Measurements from ENCODE around the gene CFAP97.

Gene CFAP97

DNA sequence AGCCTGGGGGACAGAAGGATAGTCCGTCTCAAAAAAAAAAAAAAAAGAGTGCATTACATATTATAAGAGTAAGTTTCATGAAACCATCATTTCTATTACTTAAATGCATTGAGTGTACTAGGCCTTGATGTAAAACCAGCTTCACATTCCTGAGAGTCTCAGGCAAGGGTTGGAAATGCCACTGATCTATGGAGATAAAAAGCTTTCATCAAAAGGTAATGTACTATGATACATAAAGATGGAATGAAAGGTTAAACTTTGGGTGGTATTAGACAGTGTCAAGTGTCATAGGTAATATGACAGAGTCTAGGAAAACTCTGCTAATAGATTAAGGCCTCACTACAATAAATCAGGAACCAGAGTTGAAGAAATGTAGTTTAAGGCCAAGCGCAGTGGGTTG is 7.4 kb downstream of the CFAP97 start:
- DNase-seq = no peak

DNA sequence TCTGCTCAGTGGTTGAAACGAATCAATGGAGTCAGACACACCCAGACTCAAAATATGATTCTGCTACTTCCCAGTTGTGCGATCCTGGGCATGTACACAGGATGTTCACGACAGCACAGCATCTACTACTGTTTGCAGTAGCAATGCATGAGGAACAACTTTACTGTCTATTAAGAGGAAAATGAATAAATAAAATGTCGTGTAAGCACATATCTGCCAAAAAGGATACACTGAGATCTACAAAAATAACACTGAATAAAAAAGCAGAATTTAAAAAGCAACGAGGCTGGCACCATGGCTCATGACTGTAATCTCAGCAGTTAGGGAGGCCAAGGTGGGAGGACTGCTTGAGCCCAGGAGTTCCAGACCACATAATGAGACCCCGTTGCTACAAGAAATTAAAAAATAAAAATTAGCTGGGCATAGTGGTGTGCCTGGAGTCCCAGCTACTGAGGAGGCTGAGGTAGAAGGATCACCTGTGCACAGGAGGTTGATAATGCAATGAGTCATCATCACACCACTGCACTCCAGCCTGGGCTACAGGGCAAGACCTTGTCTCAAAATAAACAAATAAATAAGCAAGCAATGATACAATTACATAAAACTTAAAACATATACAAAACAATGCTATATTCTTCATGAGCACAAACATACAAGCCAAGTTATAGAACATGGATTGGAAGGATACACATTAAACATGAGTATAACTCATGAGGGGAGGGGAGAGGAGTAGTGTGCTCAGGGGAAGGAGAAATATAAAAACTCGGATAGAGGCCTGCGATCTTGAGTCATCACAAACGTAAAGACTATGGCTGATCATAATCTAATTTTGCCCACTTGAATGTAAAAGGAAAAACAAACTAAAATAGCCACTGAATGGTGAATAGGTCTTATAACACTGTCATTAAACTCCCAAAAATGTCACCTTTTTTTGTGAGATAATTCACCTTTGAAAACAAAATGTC is 8.6 kb downstream of the CFAP97 start:
- no peak for DNase-seq

DNA sequence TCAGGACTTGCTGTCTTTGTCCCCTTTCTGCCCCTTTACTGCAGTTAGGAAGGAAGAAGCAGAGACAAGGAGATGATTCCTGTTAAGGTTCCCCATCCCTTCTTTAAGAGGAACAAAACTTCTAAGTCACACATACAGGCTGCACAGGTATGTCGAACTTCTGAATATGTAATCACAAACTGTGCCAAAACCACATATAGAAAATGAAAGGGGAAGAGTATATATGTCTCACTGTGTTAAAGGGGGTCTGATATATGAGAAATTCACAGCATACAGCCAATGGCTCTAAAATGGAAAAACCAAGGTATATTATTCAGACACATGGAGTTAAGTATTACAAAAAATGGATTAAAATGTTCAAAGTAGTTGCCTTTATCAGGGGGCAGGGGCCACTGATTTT is 11.7 kb downstream of the CFAP97 start:
- DNase-seq = no peak

DNA sequence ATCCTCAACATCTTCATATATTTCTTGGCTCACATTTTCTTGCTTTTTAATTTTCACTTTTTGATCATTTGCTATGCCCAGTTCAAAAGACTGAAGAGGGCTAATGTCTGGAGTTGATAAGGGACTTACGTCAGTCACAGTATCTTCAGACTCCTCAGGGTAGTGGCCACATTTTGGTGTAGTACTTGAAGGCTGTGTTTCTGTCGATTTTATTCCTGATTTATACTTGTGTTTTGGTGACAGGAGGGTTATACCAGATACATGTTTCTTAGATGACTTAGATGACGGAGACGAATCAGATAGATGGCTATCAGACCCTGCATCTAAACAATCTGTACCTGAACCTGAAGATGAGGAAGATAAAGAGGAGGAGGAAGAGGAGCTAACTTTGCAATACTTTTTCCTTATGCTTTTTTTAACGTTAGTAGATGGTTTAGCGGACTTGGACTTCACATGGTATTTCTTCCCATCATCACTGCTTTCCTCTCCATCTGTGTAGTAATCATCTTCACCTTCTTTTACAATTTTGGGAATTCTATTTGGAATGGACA is 13.4 kb downstream of the CFAP97 start:
- no peak for DNase-seq

DNA sequence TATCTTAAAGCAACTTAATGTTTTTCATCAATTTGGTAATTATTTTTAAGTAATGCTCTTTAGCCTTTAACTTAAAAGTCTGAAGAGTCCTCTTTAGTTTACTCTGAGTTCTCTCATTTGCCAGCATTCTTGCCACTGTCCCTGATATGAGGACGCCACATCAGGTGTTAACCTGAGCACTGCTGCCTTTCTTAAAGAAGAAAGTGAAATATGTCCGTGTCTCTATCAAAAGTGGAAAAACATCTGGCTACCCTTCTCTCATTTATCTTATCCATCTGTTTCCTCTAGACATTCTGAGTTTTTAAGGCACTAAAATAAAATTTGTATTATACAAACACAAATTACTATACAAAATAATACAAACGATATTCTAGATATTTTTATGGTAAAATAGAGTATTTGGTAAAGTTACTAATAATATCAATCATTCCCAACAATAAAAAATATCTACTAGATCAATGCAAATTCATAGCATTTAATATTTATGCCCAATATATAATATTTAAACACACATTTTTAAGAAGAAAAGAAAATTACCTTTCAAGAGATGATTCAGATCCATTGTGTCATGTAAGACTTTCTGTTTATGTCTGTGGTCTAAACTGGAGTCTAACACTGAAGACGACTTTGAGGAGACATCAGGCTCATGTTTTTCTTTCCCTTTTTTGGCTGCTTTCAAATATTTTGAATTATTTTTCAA is 14.0 kb downstream of the CFAP97 start:
- no peak for DNase-seq

DNA sequence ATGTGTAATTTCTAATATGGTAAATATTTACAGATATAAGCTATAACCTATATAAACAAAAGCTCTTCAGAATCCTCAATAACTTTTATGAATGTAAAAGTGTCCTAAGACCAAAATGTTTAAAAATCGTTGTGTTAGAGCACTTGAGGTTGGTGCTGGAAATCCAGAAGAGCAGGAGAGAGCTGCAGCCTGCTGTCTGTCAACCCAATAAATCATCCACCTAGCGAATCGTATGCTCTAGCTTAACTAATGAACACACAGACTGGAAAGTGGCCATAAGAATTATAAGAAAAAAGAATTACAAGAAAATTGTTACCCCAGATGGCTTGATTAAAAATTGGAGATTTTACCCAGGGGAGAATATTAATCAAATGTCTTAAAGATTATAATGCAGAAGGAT is 17.0 kb downstream of the CFAP97 start:
- DNase-seq = no peak

DNA sequence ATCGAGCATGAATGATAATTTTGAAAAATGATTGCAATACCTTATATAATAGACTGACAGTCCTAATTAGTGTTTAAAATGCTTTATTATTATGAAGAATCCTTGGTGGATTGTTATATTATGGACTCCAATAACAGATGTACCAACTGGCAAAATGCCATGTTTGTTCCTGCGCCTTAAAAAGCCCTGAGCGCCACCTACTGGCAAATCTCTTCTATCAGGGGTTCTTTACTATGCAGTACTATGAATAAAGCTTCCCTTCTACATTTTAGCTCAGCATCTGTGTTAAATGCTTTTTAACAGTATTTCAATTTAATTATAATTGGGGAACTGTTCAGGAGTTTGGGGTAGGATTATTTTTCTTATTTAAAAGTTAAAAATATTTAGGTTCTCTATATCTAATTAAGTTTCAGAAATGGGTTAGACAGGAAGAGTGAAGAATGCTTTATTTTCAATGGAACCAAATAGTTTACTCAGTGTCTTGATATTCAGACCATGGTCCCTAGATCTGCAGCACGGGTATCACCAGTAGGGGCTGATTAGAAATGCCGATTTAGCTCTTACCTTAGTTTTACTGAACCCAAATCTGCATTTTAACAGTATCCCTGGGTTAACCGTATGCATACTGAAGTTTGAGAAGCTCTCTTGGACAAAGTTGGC is 20.0 kb downstream of the CFAP97 start:
- DNase-seq = peak; percentile 87 to 88

DNA sequence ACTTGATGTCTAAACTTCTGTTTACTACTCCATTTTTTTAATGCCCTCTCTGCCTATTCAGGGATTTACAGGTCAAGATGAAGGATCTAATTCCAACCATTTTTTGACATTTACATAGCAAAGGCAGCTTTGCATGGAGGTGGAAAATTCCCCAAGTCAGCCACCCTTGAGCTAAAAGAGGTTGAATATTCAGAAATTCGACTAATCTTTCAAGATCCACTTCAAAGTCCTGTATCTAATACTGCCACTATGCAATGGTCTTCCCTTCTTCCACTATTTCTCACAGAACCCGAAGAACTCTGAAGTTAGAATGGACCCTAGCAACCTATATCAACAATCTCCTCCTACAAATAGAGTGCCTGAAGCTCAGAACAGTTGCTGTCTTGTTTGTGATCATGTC is 21.6 kb downstream of the CFAP97 start:
- DNase-seq = no peak

DNA sequence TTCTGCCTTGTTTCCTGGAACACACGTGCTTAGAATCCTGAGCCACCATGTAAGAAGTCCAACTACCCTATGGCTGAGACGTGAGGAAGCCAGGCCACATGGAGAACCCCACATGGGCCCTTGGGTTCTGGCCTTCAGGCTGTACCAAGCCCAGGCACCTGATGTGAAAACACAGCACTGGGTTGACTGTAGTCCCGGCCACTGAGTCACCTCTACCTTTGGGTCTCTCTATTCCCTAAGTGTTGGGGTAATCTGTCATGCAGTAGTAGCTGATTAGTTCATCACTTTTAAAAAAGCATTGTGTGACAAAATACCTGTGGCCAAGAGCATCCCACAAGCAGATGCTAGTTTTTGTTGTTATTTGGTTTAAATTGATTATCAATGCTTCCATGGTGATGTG is 24.3 kb downstream of the CFAP97 start:
- DNase-seq = no peak

DNA sequence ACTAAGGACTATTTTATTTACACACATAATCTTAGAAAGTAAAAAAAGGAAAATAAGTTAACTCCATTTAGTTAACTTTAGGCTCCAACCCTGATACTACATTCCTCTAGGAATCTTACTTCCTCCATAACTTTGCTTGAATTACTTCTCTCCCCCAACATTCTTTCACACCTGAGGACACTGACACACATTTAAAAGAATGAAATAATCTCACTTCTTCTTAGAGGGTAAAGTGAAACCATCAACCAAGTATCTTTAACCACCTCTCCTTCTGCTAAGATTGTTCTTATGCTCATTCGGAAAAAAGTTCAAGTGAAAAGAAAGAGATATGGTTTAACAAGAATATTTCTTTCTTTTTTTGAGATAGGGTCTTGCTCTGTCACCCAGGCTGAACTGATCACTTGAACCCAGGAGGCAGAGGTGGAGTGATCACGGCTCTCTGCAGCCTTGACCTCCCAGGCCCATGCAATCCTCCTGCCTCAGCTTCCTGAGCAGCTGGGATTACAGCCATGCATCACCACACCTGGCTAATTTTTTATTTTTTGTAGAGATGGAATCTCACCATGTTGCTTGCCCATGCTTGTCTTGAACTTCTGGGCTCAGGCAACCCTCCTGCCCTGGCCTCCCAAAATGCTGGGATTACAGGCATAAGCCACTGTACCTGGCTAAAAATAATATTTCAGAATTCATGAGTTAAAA is 32.3 kb downstream of the CFAP97 start:
- no peak for DNase-seq

DNA sequence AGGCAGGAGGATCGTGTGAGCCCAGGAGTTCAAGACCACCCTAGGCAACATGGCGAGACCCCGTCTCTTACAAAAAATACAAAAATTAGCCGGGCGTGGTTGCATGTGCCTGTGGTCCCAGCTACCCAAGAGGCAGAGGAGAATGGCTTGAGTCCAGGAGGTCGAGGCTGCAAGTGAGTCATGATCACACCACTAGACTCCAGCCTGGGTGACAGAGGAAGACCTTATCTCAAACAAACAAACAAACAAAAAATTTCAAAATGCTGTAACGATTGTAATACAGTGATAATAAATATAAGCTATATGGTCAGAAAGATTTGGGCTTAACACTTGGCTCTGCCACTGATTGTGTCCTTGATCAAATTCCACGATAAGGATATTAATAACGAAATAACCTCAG is 36.6 kb downstream of the CFAP97 start:
- DNase-seq = peak in 1 of 2 donors; percentile 7

DNA sequence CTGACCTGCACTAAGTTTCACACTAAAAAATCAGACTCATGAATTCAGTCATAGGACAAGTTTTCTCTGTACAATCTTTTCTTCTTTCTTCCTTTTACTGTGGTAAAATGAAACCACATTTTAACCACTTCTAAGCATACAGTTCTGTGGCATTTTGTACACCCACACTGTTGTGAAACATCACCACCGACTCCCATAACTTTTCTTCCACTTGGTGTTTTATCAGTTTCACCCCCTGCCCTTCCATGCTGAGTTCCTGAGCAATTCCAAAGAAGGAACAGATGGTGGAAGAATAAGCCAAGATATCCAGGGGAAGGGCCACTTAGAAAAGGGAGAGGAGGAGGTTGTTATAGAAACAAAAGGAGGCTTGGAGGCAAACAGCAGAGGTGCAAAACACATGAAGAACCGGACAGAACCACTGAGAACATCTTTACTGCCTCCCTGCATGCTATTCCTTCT is 38.2 kb downstream of the CFAP97 start:
- DNase-seq = peak; percentile 12 to 14

DNA sequence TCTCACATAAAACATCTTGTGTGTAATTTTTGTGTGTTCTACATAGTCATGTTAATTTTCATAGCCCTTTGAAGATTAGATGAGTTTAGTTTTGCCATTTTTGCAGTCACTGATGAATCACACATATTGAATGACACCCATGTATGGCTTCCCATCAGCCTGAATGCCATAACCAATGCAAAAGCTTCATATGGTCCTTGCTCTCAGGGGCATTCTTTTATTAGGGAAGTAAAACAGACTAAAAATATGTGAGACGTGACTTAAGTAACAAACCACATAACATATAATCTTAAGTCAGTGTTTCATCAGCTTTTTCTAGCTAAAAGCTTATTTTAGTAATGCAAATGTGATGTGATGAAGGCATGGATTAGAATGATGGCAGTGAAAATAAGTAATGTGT is 52.5 kb downstream of the CFAP97 start:
- no peak for DNase-seq

DNA sequence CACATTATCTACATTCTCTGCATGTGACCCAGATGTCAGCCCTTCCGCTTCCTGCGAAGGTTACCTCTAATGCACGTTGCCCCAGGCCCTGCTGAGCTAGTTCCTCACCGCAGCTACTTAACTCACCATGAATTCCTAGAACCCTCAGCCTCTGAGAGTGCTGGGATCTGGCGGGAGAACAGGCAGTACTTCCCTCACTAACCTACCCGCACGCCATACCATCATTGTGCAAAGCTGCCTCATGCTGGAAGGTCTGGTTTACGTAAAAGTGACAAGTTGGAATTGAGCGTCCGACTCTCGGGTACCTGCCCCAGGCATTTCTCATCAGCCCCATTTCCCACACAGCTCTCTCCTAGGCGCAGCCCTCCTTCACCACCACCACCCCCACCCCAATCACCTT is 54.4 kb downstream of the CFAP97 start:
- DNase-seq = no peak

DNA sequence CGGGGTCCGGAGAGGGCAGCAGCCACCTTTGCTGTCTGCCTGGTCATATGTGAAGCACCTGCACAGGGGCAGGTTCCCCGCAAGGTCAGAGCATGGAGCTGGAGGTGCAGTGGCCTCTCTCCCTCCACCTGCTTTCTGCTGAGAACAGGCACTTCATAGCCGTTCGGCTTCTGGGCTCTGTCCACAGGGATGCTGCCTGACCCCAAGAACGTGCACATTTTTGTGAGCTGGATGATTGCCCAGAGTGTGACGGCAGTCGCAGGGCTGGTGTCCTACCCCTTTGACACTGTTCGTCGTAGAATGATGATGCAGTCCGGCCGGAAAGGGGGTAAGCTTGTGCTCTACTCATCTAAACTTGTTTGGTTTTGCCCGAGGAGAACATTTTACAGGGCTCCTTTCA is 58.2 kb downstream of the CFAP97 start:
- DNase-seq = no peak

DNA sequence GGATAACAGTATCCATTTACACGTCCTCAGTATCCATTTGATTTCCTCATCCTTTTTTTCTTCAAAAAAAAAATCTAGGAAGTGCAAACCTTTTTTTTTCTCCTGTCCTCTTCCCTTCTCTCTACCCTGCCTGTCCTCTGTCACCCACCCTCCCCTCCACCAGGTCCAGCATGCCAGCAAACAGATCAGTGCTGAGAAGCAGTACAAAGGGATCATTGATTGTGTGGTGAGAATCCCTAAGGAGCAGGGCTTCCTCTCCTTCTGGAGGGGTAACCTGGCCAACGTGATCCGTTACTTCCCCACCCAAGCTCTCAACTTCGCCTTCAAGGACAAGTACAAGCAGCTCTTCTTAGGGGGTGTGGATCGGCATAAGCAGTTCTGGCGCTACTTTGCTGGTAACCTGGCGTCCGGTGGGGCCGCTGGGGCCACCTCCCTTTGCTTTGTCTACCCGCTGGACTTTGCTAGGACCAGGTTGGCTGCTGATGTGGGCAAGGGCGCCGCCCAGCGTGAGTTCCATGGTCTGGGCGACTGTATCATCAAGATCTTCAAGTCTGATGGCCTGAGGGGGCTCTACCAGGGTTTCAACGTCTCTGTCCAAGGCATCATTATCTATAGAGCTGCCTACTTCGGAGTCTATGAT is 59.1 kb downstream of the CFAP97 start:
- DNase-seq = no peak

DNA sequence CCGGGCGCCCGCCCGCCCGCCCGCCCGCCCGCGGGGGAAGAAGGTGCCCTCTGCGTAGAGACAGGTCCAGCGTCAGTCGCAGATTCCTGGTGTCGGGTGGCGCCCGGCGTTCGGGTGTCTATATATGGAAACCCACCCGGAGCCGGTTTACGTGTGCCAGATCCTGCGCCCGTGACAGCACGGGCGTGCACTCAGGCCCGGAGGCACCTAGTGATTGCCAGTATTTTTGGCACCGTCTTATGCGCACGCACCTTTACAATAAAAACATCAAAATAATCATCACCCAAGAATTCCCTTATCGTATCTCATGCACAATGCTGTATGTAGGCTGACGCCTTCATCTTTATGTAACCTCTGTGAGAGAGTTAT is 60.2 kb downstream of the CFAP97 start:
- no peak for DNase-seq

DNA sequence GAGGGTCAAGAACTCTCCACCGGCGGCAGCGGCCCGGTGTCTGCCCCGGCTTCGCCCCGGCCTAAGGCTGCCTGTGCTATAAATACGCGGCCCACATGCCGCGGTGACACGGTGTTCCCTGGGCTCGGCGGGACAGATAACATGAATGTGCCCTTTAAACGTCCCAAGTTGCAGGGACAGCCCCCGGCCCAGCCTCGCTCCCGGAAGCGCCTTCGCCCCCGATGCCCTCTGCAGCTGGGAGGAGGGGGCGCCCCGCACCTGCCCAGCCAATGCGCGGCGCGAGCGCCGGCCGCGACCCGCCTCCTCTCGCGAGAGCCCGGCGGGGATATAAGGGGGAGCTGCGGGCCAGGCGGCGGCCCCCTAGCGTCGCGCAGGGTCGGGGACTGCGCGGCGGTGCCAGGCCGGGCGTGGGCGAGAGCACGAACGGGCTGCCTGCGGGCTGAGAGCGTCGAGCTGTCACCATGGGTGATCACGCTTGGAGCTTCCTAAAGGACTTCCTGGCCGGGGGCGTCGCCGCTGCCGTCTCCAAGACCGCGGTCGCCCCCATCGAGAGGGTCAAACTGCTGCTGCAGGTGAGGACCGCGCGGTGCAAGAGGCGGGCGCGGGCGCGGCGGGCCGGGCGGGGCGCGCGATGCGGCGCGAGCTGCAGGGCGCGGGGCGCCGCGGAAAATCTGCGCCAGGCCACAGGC is 60.7 kb downstream of the CFAP97 start, which contains the start of gene SLC25A4:
Gene SLC25A4 (plus strand): TSS at position 355 of the 689 bp plus-strand sequence. CDS start 107 bp downstream, at position 462.
- DNase-seq = peak; percentile 18 to 61

DNA sequence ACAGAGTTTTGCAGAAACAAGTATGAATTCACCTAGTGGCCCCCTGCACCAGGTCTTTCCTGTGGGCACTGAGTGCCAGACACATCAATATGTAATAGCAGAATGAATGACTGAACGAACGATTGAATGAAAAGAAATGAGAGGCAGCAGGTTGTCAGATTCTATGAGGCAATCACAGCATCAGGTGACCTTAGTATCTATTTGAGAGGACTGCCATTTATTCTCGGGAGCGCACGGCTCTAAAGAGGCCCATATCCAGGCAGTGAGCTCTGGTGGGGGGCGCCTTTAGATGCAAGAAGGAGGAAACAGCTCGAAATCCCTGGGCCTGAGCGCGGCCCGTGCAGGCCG is 61.3 kb downstream of the CFAP97 start:
- no peak for DNase-seq

DNA sequence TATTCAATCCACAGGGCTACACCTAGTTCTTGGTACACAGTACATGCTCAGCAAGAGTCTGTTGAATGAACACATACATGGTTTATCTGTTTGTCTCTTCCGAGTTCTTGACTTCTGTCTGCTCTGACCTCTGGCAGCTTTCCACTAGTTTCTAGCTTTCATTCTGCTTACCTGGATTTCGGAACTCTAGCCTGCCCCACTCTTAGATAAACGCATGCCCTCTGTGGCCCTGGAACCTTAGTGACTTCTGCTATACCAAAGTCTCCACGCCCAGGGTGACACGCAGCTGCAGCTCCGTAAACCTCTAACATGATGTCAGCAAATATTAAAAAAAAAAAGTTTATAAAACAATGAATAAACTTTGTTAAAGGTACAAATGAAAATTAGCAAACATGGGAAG is 62.0 kb downstream of the CFAP97 start:
- no peak for DNase-seq

DNA sequence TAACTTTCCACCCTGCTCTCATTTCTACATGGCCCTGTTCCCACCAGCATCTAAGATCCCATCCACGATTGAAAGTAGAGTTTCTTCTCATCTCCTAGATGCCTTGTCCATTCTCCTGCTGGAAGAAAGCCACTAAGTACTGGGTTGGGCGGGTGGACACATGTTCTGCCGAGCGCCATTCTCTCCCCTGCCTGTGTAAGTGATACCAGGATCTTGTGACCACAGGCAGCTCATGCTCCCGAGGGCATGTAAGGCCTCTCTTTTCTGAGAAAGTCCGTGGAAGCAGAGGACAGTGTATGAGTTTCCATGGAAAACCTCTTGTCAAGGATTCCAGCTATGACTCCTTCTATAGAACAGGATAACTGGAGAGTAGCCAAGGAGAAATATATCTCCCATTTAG is 64.1 kb downstream of the CFAP97 start:
- no peak for DNase-seq

Measured in inflammatory macrophage (primary cell).